Activated CD8-positive, alpha-beta memory T cell treated with anti-CD3 and anti-CD28 coated beads, Interleukin-2, amount 10 ng/mL, durations not matched to agents 7 days and 5 days (primary cell): ENCODE data around the gene MRI1. TPM values are rescaled to one million over a fixed set of nuclear protein-coding genes. Genes with fewer than 3 reads are reported as not detected.

Experiments used
- ATAC-seq: fragments of 150-1000 bp; cut with Tn5 transposase; one replicate; pipeline ENCODE4 v1.10.0; 2021; ENCODE audit warnings: moderate library complexity
- CTCF ChIA-PET: fragments of 350-600 bp; sonication (Branson Sonifier 250); formaldehyde crosslinking; loops from one replicate; lab custom pipeline; 2021; ENCODE audit warnings: antibody characterized with exemption; lab: Charles Lee
- DNase-seq: peaks from one replicate; pipeline ENCODE4 v3.0.0-alpha.2; 2020
- H3K27ac Mint-ChIP-seq: one replicate; pipeline ENCODE4 v1.8.0; 2021; ENCODE audit warnings: mild to moderate bottlenecking, mixed read lengths
- H3K27me3 Mint-ChIP-seq: one replicate; pipeline ENCODE4 v1.8.0; 2021; ENCODE audit warnings: mixed read lengths
- H3K36me3 Mint-ChIP-seq: one replicate; pipeline ENCODE4 v1.8.0; 2021; ENCODE audit warnings: mild to moderate bottlenecking, mixed read lengths
- H3K4me1 Mint-ChIP-seq: one replicate; pipeline ENCODE4 v1.8.0; 2021; ENCODE audit warnings: mixed read lengths
- H3K4me3 Mint-ChIP-seq: one replicate; pipeline ENCODE4 v1.8.0; 2021; ENCODE audit warnings: mild to moderate bottlenecking, moderate library complexity, mixed read lengths
- H3K9me3 Mint-ChIP-seq: one replicate; pipeline ENCODE4 v1.8.0; 2022; ENCODE audit warnings: low read depth, mixed read lengths
- total RNA-seq, 2 experiments: library from RNA; stranded (reverse); gene quantifications; one replicate each; pipeline ENCODE4 v1.2.3, GENCODE V29; 2021

The MRI1 gene
- total RNA-seq, result 10 to 100 TPM; 51.7 to 59.3 TPM

- Mint-ChIP-seq H3K9me3 (no peaks in the 10 kb centered on the region), H3K4me3 (peak within 1 kb of the TSS; percentile 79), H3K27ac (peak within 1 kb of the TSS; percentile 80), H3K27me3 (no peaks in the 10 kb centered on the region), H3K4me1 (peaks cover 24% of the 10 kb centered on the region), H3K36me3 (peaks cover 16% of the 10 kb centered on the region)
- peak; percentile 89 for ATAC-seq
- peak; percentile 76 for DNase-seq
- CTCF ChIA-PET, result interaction anchor here (1.1 to 2.6 kb wide), 5 partner anchors 10 to 115 kb away, joined by 3 to 15 read pairs (median 7); partner anchors contain the start of gene C19orf53
Measured at GRCh38 chr19:13764101-13764807, at the start of gene MRI1. Gene MRI1 (plus strand): TSS chr19:13764522. CDS start chr19:13764589, 67 bp downstream.

DNA sequence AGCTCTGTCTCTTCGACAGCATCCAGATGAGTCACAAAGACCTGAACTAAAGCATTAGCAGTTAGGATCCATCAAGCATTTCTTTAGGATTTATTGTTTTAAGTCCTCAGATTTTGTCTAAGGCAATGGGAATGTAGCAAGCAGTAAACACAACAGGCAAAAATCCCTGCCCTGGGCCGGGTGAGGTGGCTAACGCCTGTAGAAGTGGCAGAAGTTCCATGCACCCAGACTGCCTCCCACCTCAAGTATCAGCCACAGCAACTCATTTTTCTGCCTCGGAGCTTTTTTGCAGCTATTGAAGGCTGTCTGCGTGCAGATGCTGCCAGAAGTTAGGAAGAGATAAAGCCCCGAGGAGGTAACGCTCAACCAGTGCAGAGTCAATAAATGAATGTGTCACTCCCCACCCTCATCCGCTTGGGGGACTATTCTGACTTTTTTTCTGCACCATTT is 47.1 kb upstream of the MRI1 start:
- DNase-seq (peak; percentile 44), ATAC-seq (no peak)
- peaks cover 5% of the 10 kb centered on the region for H3K9me3 Mint-ChIP-seq
- peaks cover 8% of the 10 kb centered on the region for H3K27me3 Mint-ChIP-seq
- peaks cover 4% of the 10 kb centered on the region for H3K36me3 Mint-ChIP-seq
- CTCF ChIA-PET, result interaction anchor here (0.7 to 1.9 kb wide), 4 partner anchors 9 to 145 kb away, joined by 3 to 6 read pairs (median 4); no protein-coding TSS in a partner anchor
- H3K4me3 Mint-ChIP-seq, result no peak overlapping the region
- no peak overlapping the region for H3K27ac Mint-ChIP-seq
- H3K4me1 Mint-ChIP-seq, result peaks cover 8% of the 10 kb centered on the region

DNA sequence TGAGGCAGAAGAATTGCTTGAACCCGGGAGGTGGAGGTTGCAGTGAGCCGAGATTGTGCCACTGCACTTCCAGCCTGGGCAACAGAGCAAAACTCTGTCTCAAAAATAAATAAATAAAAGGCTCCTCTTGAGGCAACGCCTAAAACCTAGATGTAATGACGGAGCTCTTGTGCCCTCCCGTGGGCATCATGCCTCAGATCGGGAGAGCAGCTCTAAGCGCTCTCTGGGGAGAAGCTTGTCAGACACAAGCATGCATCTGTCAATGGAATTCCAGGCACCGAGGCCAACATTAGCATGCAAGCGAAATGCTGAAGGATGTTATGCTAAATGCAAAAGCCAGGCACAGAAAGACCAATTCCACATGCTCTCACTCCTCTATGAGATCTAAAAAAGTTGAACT is 45.6 kb upstream of the MRI1 start:
- CTCF ChIA-PET, result no interaction called here
- peaks cover 8% of the 10 kb centered on the region for H3K4me1 Mint-ChIP-seq
- H3K4me3 Mint-ChIP-seq, result no peak overlapping the region
- peaks cover 4% of the 10 kb centered on the region for H3K36me3 Mint-ChIP-seq
- ATAC-seq, result no peak
- peaks cover 5% of the 10 kb centered on the region for H3K9me3 Mint-ChIP-seq
- H3K27me3 Mint-ChIP-seq, result peaks cover 8% of the 10 kb centered on the region
- H3K27ac Mint-ChIP-seq, result no peak overlapping the region
- DNase-seq, result no peak

DNA sequence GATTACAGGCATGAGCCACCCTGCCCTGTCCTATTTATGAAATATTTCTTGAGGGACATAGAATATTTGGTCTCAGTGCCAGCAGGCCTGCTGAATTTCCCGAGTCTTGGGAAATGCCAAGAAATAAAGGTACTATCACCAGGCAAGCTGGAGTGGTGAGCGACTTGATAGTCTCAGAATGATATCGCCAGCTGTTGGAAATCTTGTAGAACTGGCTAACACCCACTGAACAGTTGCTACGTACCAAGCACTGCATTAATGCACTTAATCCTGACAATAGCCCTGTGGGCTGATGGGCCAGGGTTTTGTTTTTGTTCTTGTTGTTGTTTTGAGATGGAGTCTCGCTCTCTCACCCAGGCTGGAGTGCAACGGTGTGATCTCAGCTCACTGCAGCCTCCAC is 42.2 kb upstream of the MRI1 start:
- Mint-ChIP-seq H3K4me1 (peaks cover 4% of the 10 kb centered on the region), H3K4me3 (no peak overlapping the region), H3K36me3 (no peaks in the 10 kb centered on the region), H3K9me3 (no peaks in the 10 kb centered on the region), H3K27me3 (peaks cover 8% of the 10 kb centered on the region), H3K27ac (no peak overlapping the region)
- CTCF ChIA-PET, result interaction anchor here (1.5 to 2.0 kb wide), 2 partner anchors 8 to 133 kb away, joined by 5 to 6 read pairs; no protein-coding TSS in a partner anchor
- ATAC-seq, result no peak
- no peak for DNase-seq

- no peaks in the 10 kb centered on the region for H3K4me1 Mint-ChIP-seq
- H3K4me3 Mint-ChIP-seq, result no peak overlapping the region
- no peaks in the 10 kb centered on the region for H3K36me3 Mint-ChIP-seq
- no peaks in the 10 kb centered on the region for H3K9me3 Mint-ChIP-seq
- H3K27me3 Mint-ChIP-seq, result peaks cover 1% of the 10 kb centered on the region
- CTCF ChIA-PET, result no interaction called here
- H3K27ac Mint-ChIP-seq, result no peak overlapping the region
- DNase-seq, result no peak
- ATAC-seq, result no peak
Measured at GRCh38 chr19:13723206-13723605, 41.1 kb upstream of the MRI1 start.

GRCh38 chr19:13726323-13726722 is 38.0 kb upstream of the MRI1 start:
- no peaks in the 10 kb centered on the region for H3K9me3 Mint-ChIP-seq
- CTCF ChIA-PET, result interaction anchor here (0.9 to 1.6 kb wide), 2 partner anchors 9 to 137 kb away, joined by 3 to 6 read pairs; no protein-coding TSS in a partner anchor
- no peak for ATAC-seq
- DNase-seq, result no peak
- peaks cover 19% of the 10 kb centered on the region for H3K4me1 Mint-ChIP-seq
- H3K27ac Mint-ChIP-seq, result no peak overlapping the region
- H3K4me3 Mint-ChIP-seq, result no peak overlapping the region
- no peaks in the 10 kb centered on the region for H3K27me3 Mint-ChIP-seq
- no peaks in the 10 kb centered on the region for H3K36me3 Mint-ChIP-seq

- no peak for ATAC-seq
- Mint-ChIP-seq H3K36me3 (no peaks in the 10 kb centered on the region), H3K27ac (no peak overlapping the region), H3K9me3 (no peaks in the 10 kb centered on the region), H3K4me1 (peaks cover 24% of the 10 kb centered on the region), H3K4me3 (no peak overlapping the region), H3K27me3 (no peaks in the 10 kb centered on the region)
- CTCF ChIA-PET, result no interaction called here
- DNase-seq, result no peak
Measured at GRCh38 chr19:13727798-13728197, 36.5 kb upstream of the MRI1 start.

- Mint-ChIP-seq H3K36me3 (no peaks in the 10 kb centered on the region), H3K4me1 (peaks cover 24% of the 10 kb centered on the region), H3K27me3 (no peaks in the 10 kb centered on the region), H3K27ac (peak overlapping the region; percentile 95), H3K4me3 (no peak overlapping the region), H3K9me3 (no peaks in the 10 kb centered on the region)
- CTCF ChIA-PET, result interaction anchor here (1.0 to 1.7 kb wide), 4 partner anchors 9 to 452 kb away, joined by 3 to 6 read pairs (median 4); a partner anchor contains a TSS
- no peak for ATAC-seq
- no peak for DNase-seq
Measured at GRCh38 chr19:13729859-13730258, 34.5 kb upstream of the MRI1 start.

DNA sequence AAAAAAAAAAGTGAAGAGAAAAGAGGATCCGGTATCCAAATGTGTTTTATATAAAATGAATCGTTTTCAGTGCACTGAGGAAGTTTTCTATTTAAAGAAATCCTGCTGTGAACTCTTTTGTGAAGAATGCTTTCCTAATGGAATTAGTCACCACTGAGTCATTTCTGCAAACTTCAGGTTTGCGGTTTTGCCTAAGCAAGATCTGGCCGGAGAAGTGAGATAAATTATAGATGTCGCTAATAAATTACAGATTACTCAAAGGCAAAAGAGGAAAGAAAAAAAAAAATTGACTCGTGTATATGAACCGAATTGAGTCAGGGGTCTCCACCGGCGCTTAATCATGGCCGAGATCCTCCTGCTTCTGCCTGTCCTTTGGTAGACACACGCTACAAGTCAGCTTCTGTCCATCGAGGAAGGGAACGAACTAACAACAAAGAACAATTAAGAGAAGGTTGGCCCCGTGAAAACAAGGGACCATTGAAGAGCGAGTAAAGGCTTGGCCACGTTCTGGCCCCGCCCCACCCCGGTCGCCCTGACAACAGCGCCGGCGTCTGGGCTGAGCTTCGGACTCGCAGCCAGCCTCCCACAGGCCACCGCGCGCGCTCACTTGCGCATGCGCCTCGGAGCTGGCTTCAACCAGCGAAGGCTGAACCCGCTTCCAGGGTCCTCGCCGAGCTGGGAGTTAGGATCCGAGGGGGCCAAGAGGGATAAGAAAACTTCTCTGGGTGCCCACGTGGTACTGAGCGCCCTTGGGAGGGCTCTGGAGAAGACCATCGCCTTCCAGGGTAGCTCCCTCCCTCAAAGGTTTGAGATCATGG is 33.0 kb upstream of the MRI1 start:
- CTCF ChIA-PET, result interaction anchor here (0.8 to 2.4 kb wide), 11 partner anchors 10 to 454 kb away, joined by 3 to 8 read pairs (median 3); a partner anchor contains a TSS
- Mint-ChIP-seq H3K27me3 (no peaks in the 10 kb centered on the region), H3K27ac (peak overlapping the region; percentile 95), H3K9me3 (no peaks in the 10 kb centered on the region), H3K4me1 (peaks cover 24% of the 10 kb centered on the region), H3K36me3 (no peaks in the 10 kb centered on the region), H3K4me3 (peak overlapping the region; percentile 76)
- ATAC-seq (peak; percentile 100), DNase-seq (peak; percentile 97)

- CTCF ChIA-PET, result interaction anchor here (0.7 to 2.4 kb wide), 7 partner anchors 11 to 130 kb away, joined by 3 to 8 read pairs (median 4); a partner anchor contains a TSS
- no peak for ATAC-seq
- H3K4me3 Mint-ChIP-seq, result peak overlapping the region; percentile 76
Measured at GRCh38 chr19:13732337-13732736, 32.0 kb upstream of the MRI1 start.

GRCh38 chr19:13734751-13735150 is 29.6 kb upstream of the MRI1 start:
- DNase-seq, result no peak
- no peak overlapping the region for H3K27ac Mint-ChIP-seq
- no peaks in the 10 kb centered on the region for H3K9me3 Mint-ChIP-seq
- no peak overlapping the region for H3K4me3 Mint-ChIP-seq
- CTCF ChIA-PET, result interaction anchor here (1.0 kb wide), 1 partner anchor 13 kb away, joined by 3 read pairs; a partner anchor contains a TSS
- ATAC-seq, result no peak
- peaks cover 20% of the 10 kb centered on the region for H3K4me1 Mint-ChIP-seq
- H3K36me3 Mint-ChIP-seq, result no peaks in the 10 kb centered on the region
- no peaks in the 10 kb centered on the region for H3K27me3 Mint-ChIP-seq

More at GRCh38 chr19:13732337-13732736, 32.0 kb upstream of the MRI1 start:
- Mint-ChIP-seq H3K36me3 (no peaks in the 10 kb centered on the region), H3K4me1 (peaks cover 24% of the 10 kb centered on the region), H3K9me3 (no peaks in the 10 kb centered on the region), H3K27me3 (no peaks in the 10 kb centered on the region), H3K27ac (no peak overlapping the region)
- no peak for DNase-seq

DNA sequence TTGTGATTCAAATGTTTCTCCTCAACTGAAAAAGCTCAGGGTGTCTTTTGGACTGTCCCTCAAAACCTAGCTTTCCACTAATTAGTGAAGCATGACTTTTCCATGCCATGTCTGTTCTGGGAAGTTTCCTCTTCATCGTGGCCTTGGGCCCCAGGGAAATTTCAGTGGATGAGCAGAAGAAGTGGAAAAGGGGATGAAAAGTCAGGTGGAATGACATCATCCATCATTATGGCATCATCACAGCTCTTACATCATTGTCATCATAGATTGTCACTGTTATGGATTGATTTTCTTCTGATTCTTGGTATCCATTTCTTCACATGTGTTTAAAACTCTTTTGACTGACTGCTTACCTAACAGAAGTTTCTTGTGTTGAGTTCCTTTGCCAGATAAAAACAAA is 26.2 kb upstream of the MRI1 start:
- H3K4me3 Mint-ChIP-seq, result no peak overlapping the region
- no peaks in the 10 kb centered on the region for H3K36me3 Mint-ChIP-seq
- no peak for DNase-seq
- H3K27me3 Mint-ChIP-seq, result no peaks in the 10 kb centered on the region
- no peak overlapping the region for H3K27ac Mint-ChIP-seq
- no peaks in the 10 kb centered on the region for H3K4me1 Mint-ChIP-seq
- no peaks in the 10 kb centered on the region for H3K9me3 Mint-ChIP-seq
- CTCF ChIA-PET, result interaction anchor here (0.8 kb wide), 1 partner anchor 13 kb away, joined by 3 read pairs; no protein-coding TSS in a partner anchor
- no peak for ATAC-seq

- Mint-ChIP-seq H3K27ac (no peak overlapping the region), H3K36me3 (no peaks in the 10 kb centered on the region), H3K27me3 (no peaks in the 10 kb centered on the region), H3K4me3 (no peak overlapping the region), H3K4me1 (peaks cover 1% of the 10 kb centered on the region), H3K9me3 (no peaks in the 10 kb centered on the region)
- DNase-seq, result no peak
- ATAC-seq, result no peak
- CTCF ChIA-PET, result interaction anchor here (0.7 kb wide), 1 partner anchor 20 kb away, joined by 5 read pairs; no protein-coding TSS in a partner anchor
Measured at GRCh38 chr19:13741893-13742292, 22.4 kb upstream of the MRI1 start.
